ENCODE results near the gene ENOX1.
"Not testable (repeated sequence)": the region's sequence is repeated elsewhere in the genome, so short reads cannot be mapped to it uniquely, and the experiment has no call there.

ENOX1 gene

DNA sequence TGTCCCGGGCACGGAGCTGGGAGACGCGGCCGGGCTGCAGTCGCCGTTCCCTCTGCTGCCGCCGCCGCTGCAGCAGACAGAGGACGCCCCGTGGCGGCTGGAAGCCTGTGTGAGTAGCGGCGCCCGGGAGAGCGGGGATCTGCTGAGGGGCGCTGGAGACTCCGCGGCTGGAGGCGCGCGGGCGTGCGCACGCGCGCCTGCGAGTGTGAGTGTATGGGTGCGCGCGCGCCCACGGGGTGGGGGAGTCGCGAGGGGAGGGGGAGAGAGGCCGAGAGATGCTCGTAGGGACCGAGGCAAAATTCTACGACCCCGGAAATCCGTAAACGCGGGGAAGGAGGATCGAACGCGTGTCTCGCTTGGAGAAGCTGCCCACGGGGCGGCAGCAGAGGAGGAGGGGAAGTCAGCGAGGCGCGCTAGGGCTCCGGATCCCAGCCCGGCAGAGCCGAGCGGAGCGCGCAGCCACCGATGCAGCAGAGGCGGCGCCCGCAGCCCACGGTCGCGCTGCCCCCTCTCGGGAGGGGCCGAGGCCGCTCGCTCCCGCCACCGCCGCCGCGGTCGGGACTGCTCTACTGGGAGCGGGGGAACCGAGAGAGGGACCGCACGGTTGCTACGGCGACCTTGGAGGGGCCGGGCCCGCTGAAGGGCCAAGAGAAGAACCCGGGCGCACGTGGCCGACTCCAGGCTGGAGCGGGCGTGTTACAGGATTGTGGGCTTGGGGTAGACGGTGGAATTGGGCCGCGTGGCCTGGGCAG is at the start of gene ENOX1:
ENOX1 (minus strand) TSS at position 207 of the 752 bp plus-strand sequence.
- DNase-seq (ENCODE audit: low read depth), result no peak

GRCh38 chr13:43835701-43836100 is 48.9 kb upstream of the ENOX1 start:
- DNase-seq (ENCODE audit: low read depth), result no peak

DNA sequence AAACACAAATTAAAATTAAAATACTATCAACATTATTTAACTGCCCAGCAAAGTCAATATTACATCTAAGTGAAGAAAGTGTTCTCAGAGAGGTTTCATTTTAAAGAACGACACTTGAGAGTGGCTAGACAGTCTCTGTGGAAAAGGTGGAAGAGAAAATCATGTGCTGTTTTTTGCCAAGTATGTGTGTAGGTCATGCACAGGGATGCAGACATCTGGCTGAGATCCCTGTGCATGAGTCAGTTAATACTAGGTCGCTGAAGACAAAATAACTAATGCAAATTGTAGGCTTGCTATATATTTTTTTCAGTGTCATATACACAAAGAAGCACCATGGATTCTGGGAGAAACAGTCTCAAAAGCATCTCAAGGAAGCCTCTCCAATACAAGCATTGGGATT is 44.3 kb upstream of the ENOX1 start:
- no peak for DNase-seq (ENCODE audit: low read depth)

DNA sequence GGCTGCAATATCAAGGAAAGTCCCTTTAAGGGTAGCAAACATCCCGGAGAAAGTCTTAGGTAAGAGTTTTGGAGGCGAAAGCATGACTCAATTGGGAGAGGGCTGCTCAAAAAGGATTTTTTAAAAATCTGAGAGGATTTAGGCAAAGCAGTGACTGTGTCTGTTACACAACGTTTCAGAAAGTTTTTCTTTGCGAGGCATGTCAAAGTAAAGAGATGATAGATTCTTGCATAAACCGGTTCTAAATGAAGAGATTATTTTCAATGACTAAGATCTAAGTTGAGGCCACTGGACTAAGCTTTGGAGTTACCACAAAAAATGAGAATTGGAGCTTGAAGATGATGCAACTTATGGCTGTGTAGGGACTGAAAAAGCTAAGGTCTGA is 43.7 kb upstream of the ENOX1 start:
- DNase-seq (ENCODE audit: low read depth), result no peak

DNA sequence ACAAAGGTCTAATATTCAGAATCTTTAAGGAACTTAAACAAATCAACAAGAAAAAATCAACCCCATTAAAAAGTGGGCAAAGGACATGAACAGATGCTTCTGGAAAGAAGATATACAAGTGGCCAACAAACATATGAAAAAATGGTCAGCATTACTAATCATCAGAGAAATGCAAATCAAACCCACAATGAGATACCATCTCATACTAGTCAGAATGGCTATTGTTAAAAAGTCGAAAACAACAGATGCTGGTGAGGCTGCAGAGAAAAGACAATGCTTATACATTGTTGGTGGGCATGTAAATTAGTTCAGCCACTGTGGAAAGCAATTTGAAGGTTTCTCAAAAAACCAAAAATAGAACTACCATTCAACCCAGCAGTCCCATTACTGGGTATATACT is 37.9 kb upstream of the ENOX1 start:
- DNase-seq (ENCODE audit: low read depth), result not testable (repeated sequence)

DNA sequence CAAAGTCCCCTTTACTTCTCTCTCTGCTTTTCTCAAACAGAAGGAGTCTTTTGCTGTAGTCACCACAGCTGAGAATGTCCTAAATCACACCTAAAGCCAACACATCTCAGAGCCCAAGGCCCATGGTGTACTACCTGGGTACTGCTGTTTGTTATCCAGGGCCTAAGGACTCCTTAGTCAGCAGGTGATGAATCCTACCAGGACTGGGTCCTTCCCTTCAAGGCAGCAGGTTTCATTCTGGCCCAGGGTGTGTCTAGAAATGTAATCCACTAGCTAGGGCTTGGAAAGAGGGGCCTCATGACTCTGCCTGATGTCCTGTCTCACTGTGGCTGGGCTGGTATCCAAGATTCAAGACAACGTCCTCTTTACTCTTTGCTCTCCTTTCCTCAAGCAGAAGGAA is 36.2 kb upstream of the ENOX1 start:
- DNase-seq (ENCODE audit: low read depth), result no peak

- no peak for DNase-seq (ENCODE audit: low read depth)
Observed at GRCh38 chr13:43816401-43816889, 29.7 kb upstream of the ENOX1 start.

GRCh38 chr13:43815204-43815603 is 28.4 kb upstream of the ENOX1 start:
- no peak for DNase-seq (ENCODE audit: low read depth)

GRCh38 chr13:43808676-43809075 is 21.9 kb upstream of the ENOX1 start:
- no peak for DNase-seq (ENCODE audit: low read depth)

DNA sequence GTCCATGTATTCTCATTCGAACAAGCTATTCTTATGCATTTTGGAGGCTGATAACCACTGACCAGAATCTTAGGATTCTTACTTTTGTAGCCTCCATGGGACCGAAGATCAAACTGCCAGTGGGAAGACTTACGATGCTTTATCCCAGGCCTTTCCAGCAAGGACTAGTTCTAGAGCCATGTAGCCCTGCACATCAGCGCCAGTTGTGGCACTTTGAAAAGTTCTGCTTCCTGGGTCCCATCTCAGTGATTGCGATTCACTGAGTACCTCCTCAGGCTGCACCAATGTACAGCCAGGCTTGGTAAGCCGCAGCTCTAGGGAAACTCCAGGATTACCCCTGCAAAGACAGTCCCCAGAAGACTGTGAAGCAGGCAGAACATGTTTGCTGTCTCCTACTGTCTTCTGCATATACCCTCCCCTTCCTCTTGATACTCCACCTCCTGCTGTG is 18.9 kb upstream of the ENOX1 start:
- DNase-seq (ENCODE audit: low read depth), result no peak

- no peak for DNase-seq (ENCODE audit: low read depth)
Observed at GRCh38 chr13:43805071-43805468, 18.3 kb upstream of the ENOX1 start.

- no peak for DNase-seq (ENCODE audit: low read depth)
Observed at GRCh38 chr13:43804461-43805070, 17.8 kb upstream of the ENOX1 start.

GRCh38 chr13:43802511-43802910 is 15.7 kb upstream of the ENOX1 start:
- no peak for DNase-seq (ENCODE audit: low read depth)

- no peak for DNase-seq (ENCODE audit: low read depth)
Observed at GRCh38 chr13:43800828-43801227, 14.1 kb upstream of the ENOX1 start.

- DNase-seq (ENCODE audit: low read depth), result no peak
Observed at GRCh38 chr13:43799191-43799590, 12.4 kb upstream of the ENOX1 start.

GRCh38 chr13:43797869-43798268 is 11.1 kb upstream of the ENOX1 start:
- DNase-seq (ENCODE audit: low read depth), result no peak

DNA sequence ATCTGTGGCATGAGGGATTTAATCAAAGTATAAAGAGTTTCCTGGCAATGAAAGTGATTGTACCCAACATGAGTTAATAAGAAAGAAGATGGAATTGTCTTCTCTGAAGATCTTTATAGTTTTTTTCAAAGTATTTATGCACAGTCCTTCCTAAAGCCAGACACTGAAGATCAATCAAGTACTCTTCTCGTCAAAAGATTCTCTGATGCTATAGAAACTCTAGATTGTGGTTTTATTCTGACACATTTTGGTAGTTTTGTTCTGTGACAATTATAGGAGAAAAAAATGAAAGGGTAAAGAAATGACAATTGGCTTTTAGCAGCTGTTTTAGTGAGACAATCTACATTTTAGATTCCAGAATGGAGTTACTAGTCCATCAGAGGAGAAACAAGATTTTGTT is 10.4 kb upstream of the ENOX1 start:
- DNase-seq (ENCODE audit: low read depth), result no peak

- DNase-seq (ENCODE audit: low read depth), result no peak
Observed at GRCh38 chr13:43794416-43794815, 7.6 kb upstream of the ENOX1 start.

GRCh38 chr13:43792076-43792881 is 5.5 kb upstream of the ENOX1 start:
- no peak for DNase-seq (ENCODE audit: low read depth)

DNA sequence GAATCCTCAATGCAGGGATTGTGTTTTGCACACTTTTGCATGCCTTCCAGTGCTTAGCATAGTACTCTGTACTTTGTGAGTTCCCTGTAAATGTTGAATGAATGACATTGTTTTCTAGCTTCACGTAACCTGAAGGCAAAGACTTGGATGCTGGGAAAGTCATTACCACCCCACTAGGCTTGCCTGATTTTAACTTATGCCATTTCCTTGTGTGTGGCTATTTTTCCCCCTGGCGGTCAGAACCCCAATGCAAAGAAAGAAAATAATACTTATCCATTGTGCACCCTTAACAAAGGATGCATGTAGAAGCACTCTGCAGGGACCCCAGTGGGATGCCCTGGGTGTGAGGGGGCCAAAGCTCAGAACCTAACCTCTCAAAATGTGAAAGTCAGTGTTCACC is 1.2 kb upstream of the ENOX1 start:
- no peak for DNase-seq (ENCODE audit: low read depth)

DNA sequence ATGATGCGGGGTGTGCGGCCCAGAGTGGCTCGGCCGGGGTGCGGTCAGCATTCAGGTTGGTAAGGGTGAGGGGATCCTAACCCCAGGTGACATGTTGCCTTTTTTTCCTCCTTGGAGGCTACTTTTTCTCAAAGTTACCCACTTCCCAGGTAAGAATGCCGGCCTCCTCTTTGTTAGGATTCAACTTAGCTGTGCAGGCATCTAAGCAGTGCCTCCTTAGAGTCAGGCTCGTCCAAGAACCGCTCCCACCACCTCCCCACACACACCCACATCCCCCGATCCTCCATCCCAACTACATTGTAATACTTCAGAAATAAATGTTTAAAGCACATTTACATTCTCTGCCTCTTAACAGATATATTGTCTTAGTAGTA is 733 bp upstream of the ENOX1 start:
- no peak for DNase-seq (ENCODE audit: low read depth)

GRCh38 chr13:43786472-43786765 is 353 bp downstream of the ENOX1 start:
- DNase-seq (ENCODE audit: low read depth), result no peak

Data from activated T-cell treated with anti-CD3 and anti-CD28 coated beads for 1 hour (primary cell).